ENCODE results near the gene TRAPPC12.

- TF ChIP-seq ZNF274 (IDR thresholded peaks at IDR 0.05; ENCODE audit: low read depth, low read length), result no peak
- TF ChIP-seq YY1 (IDR thresholded peaks at IDR 0.05; ENCODE audit: insufficient read depth, insufficient read length), result no peak
- TF ChIP-seq SUZ12 (IDR thresholded peaks at IDR 0.05; ENCODE audit: extremely low read depth, insufficient read depth, insufficient read length), result no peak
Observed at GRCh38 chr2:3429066-3429610, 49.6 kb downstream of the TRAPPC12 start.
